Activated naive CD8-positive, alpha-beta T cell treated with anti-CD3 and anti-CD28 coated beads, Interleukin-2, amount 50 U/mL, for 16 hours (primary cell): Measurements from ENCODE around the gene CADPS2.

ENCODE experiments used
- DNase-seq: peaks from one replicate; pipeline ENCODE4 v3.0.0-alpha.2; 2020; ENCODE audit warnings: low read depth, low spot score

CADPS2 gene

DNA sequence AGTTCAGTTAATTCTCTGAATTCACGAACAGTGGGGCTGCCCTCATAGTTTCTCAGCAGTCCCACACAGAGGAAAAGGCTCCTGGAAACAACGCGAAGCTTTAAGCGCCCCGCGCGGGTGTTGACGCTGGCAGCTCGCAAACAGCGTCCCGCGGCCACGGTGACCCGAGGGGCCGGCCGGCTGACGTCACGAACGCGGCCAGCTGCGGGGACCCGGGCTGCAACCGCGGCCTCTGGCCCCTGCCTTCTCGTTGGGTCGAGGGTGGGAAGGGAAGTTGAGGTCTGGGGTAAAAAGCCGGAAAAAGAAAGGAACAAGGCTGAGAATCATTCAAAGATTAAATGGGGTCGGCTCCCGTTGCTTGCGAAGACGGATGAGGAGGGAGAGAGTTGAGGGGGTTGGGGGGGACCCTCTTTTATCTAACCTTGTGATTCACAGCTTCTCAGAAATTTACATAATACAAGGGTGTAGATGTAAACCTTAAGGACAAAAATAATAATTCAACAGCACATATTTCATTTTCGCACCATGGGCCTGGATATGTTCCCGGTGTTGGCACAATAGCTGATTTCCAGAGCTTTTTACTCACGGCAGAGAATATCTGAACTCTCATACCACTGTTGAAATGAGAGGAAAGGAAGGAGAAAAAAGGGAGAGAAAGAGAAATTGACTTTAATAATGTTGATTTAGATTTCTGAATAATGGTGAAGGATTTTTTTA is 574.4 kb downstream of the CADPS2 start:
- DNase-seq = no peak

DNA sequence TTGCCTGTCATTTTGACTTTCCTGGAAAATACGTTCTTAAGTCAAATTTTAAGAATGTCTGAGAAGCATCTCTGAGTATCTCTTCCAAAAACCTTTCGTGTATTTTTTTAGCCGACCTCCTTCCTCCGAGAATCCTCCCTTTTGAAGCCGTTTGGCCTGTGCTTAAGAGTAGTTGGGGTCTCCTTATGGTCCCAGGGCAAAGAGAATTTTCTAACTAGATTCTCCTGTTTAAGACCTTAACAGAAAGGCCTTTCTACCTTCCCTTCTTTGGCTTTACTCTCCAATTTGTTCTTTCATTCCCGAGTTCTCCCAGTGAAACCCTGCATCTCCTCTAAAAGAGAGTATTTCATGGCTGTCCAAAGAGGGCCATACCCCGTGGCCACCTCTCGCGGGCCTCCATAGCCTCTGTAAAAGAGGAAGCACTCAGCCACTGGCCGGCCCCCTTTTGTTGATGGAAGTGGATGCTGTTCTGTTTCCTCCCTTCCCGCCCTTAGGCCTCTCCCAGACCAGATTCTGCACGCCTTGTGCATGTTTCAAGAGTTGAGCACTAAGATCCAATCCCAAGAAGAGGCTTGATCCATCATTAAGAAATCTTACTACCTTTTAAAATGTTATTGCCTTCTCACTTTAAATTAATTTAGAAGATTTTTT is 575.1 kb downstream of the CADPS2 start:
- DNase-seq = no peak

DNA sequence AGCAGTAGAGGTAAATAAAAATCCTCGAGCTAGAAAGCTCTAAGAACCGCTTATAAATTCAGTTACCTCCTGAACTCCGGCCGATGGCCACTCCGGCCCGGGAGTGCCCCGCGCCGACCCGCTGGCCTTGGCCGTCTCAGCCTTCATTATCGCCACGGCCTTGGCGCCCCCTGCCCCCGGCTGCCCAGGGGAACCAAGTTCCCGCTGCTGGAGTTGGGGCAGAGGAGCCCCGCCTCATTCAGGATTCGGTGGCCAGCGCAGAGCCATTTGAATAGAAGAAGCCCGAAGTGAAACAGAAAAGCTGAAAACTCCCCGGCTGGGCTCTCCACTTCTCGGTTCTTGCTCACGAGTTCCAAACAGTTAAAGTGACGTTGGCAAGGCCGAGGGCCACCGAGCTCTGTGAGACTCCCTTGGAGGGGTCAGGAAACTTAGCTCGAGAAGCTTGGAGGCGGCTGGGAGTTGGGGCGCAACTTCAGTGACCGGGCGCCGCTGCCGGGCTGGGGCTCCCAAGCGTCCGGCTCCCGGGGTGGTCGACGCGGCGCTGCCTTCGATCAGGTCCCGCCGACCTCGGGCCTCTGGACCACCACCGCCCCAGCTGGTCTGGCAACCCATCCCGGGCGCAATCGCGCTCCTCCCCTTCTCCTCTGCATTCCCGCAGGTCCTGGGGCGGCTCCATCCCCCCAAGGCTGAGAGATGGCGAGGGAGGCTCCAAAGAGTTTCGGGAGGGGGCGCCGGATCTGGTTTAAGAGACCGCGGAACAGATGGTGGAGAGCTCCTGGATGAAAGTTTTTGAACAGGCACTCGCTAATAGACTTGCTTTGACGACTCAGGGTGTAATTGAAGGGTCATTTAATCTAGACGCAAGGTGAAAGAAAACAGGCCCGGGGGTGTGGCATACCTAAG is 575.9 kb downstream of the CADPS2 start:
- no peak for DNase-seq

DNA sequence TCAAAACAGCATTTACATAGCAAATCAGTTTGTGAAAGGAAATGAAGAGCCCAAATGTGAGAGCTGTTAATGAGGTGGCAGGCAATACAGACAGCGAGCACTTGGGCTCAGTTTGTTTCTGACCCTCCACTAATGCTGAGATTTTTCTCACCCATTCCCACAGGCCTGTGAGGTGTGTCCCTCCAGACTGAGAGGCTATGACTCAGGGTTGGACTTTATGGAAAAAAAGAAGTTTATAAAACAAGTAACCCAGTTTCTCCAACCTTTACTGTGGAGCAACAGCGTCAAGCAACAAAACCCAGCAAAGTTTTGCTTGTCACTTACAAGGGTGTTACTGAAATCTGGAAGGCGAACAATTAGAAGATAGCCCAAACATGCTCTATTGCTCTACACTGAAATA is 576.8 kb downstream of the CADPS2 start:
- DNase-seq = no peak

DNA sequence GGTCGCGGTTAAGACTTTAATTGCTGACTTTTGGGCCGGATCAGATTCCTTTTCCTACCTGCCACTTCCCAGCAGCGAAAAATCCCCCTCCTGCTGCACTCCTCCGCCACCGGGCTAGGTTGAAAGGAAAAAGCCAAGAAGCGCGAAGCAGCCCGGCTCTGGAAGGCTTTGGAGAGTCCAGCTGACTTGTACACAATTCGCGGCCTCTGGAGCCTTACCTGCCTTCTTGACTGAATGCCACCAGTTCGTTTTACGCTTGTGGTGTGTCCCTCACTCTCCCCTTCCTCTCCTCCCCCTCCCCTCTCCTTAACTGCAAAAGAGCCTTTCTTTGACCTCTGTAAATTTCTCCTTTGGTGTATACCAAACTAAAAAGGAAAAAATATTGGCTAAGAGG is 579.0 kb downstream of the CADPS2 start:
- DNase-seq = no peak

DNA sequence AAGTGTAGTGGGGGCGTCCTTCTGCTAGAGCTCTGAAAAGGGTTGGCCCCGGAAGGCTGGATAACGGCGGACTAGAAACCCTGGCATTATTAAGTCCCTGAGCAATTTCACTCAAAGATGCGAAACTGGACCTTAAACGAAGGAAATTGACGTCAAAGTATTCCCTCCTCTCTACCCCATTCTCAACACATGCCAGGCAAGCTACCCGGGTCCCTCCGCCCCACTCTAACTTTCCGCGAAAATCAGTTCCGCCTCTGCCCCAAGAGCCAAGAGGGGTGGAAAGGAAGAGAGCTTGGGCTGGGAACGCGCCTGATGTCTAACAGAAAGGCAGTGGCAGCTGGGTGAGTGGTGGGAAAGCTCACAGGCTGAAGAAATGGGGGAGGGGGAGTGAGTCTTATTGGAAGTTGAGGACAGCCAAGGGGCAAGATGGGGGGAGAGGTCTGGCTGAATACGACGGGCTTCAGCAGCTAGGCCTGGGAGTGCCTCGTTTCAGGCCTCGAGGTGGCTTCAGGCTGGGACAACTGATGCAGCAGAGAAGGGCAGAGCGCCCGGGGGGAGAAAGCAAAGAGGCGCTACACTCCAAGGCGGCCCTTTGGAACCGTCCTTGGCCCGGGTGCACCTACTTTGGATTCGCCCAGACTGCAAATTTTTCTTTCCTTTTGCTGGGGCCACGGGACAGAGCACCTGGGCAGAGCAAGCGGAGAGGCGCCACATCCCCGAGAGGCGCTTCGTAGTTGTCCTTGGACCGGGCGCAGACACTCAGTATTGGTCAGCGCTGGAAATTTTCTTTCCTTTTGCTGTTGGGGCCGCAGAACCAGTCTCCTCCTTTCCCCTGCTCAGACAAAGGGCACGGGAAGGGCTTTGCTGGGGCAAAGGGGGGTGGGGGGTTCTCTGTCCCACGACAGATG is 579.7 kb downstream of the CADPS2 start:
- DNase-seq = no peak

DNA sequence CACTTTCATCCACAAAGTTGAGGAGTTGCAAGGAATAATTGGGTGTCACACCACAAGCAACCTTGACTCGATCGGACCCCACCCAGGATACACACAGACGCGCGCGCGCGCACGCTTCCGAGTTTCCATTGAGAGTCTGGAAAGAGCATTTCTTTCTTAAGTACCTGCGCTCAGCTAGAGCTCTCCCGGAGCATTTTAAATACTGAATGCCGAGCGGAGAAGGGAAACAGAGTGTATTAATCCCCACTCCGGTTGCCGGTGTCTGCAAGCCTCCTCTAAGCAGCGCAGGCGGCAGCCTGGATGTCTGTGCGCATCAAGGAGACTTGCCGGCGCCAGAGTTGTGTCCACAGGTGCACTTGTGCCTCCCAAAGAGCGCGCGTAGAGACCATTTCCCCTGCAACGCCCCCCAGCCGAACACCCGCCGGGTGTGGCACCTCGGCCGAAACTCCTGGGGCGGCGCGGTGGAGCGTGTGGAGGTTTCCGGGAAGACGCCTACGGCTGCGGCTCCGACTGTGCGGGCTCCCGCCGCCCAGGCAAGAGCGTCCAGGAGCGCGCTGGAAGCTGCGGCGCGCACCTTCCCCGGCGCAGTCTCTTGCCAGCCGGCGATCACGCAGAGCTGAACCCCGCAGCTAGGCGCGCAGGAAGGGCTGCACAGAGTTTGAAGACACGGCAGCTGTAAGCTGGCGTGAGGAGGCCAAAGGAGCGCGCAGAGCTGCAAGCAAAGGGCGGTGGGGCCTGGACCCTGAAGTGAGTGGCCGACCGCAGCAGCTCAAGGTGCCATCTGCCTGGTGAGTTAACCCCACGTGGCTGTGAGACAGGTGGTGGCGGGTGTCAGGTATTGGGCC is 580.6 kb downstream of the CADPS2 start:
- DNase-seq = no peak

DNA sequence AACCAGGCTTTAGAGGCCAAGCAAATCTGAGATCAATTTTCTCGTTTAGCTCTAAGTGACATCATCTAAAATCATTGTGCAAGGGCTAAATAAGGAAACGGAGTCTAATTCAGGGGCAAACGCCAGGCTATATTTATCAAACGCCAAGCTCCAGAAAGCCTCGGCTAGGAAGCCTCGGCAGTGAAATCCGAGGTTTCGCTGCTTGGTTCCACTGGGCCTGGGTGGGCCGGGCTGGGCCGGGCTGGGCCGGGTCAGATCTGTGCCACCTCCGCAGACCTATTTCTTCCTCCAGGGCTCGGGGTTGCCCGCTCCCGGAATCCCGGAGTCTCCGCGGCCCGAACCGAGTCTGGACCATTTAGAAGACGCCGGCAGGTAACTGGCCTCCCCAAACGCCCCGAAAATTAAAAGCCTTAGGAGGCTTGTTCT is 581.3 kb downstream of the CADPS2 start:
- no peak for DNase-seq

DNA sequence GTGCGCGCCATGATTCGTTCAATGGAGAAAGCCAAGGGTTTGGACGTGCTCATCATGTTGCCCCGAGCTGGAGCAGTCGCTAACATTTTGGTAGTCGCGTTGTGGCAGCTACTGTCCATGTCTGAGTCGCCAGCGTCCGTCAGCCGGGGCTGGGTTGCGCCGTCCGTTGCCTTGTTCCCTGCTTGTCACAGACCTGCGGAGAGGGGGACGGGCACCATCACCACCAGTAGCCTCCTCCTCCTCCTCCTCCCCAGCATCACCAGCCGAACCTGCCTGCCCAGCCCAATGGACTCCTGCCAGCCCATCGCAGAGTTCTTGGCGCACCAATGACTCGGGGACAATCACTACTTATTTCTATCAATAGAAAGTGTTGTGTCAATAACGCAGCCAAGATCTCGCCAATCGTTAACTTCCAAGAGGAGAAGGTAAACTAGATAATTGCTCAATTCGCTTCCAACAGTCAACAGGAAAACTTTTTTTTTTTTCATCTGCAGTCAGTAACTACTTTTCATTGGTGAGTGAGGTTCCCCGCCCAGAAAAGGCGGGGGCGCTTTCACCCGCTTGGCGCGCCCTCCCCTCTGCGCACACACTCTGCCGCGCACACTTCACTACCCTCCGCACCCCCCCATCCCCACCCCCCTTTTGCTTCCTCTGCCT is 581.8 kb downstream of the CADPS2 start, which contains the start of gene FEZF1:
TSS of gene FEZF1 (minus strand) at position 432 of the 657 bp plus-strand sequence. CDS start at position 119, 313 bp downstream.
- DNase-seq = no peak

DNA sequence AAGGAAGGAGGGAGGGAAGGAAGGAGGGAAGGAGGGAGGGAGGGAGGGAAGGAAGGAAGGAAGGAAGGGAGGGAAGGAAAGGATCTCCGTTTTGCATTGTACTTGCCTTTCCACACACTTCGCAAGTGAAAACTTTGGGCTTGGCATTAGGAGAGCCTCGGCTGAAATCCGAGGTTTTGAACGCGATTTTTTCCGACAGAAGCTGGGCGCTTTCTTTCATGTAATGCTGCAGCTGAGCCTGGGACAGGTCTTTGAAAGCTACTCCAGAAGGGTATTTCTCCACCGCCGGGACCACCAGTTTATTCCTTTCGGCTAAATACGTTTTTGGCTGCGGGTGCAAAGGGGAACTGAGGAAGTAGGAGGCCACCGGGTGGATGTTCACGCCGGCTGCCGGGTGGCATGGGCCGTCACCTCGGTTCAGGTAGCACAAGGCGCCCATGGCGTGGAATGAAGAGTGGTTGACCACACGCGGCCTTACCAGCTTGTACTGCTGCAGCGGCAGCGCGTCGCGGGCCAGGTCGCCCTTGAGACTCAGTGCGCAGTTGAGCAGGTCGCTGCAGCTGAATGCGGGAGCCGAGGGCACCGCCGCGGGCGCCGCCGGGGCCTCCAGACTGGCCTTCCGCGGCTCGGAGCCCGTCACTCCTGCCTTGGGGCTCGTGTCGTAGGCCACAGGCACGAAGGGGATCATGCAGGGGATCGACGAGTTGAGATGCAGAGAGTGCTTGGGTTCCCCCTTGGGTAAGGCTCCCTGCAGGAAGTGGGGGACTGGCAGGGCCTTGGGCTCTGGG is 582.5 kb downstream of the CADPS2 start:
- DNase-seq = no peak

DNA sequence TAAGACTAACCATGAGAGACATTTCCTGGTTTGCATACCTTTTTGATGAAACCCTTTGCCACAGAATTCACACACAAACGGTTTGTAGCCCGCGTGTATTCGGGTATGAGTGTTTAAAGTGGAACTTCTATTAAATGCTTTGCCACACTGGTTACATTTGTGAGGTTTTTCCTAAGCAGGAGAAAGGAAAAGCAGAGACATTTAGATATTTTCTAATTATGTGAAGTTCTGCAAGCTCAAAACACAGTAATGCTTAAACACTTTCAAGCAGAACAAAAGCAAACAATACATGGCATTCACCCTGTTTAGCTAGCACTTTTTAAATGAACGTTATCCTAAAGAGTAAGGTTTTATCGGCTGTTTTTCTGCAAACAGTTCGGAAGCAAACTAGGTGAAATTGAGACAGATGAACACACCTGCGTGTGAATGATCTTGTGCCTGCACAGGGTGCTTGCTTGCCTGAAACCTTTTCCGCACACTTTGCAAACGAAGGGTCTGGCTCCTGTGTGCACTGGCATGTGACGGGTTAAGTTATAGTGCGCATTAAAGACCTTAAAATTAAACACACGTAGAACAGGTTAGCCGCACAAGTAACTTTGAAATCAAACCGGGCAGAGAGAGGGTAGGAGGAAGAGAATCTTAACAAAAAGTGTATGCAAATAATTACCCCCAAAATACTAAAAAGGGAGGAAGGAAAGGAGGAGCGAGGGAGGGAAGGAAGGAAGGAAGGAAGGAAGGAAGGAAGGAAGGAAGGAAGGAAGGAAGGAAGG is 583.3 kb downstream of the CADPS2 start:
- no peak for DNase-seq

DNA sequence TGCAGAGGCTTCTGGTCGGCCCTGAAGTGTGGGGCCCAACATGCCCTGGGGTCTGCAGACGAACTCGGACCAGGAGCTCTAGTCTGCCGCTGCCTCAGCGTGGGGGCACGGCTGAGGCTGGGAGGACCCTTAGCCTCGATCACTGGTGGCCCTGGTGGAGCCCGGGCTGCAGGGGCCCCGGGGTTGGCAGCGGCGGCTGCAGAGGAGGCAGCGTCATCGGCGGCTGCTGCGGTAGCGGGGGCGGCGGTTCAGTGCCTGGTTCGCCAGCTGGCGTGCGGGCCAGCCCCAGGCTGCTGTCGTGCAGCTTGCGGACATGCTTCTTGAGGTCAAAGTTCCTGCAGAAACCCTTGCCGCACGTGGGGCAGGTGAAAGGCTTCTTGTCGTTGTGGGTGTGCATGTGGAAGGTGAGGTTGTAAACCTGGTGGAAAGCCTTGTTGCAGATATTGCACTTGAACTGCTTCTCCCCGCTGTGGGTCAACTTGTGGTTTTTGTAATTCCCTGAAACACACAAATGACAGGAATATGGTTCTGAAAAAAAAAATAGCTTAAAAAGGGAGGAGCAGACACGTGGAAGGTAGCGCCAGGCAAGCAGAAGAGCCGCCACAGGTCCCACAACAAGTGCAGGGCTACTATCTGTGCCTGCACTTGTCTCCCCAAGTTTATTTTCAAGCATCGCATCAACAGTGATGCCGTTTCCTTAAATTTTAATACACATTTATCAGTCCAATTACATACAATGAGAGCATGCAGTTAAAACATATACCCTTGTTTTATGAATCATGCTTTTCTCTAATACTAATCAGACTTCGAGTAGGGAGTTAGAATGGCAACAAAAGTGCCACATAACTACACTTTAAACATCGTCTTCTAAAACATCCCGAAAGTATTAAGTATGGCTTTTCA is 584.2 kb downstream of the CADPS2 start:
- no peak for DNase-seq

DNA sequence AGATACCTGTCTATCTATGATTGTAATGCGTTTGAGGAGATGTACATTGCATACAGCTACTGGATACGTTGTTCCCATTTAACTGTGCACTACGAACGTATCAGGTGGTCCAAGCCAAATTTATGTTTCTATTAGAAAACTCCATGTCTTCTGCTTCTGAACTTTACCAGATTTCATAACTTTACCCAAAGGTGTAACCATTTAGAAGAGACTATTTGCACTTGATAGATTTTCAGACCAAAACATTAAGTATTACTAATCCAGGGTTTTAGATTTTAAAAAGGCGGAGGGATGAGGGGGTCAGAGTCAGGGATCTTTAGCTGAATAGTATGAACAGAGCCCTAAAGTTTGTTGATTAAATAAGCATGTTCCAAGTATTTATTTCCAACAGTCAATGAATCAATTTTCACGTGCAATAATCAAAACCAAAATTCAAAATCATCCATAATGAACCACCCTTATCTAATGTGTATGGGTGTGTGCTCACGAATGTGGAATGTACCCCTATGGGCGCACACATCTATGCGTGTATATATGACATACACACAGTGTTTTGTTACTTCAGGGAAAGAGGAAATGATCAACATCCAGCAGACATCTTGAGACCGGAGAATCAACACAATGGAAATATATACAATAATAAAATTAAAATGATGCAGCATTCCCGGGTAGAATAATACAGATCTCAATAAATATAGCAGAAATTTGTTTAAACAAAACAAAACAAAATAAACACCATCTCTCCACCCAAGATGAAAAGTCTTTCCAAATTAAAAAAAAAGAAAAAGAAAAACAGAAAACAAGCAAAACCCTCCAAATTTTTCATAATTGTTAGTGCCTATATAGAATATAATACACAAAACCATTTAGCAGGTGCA is 585.1 kb downstream of the CADPS2 start:
- no peak for DNase-seq

DNA sequence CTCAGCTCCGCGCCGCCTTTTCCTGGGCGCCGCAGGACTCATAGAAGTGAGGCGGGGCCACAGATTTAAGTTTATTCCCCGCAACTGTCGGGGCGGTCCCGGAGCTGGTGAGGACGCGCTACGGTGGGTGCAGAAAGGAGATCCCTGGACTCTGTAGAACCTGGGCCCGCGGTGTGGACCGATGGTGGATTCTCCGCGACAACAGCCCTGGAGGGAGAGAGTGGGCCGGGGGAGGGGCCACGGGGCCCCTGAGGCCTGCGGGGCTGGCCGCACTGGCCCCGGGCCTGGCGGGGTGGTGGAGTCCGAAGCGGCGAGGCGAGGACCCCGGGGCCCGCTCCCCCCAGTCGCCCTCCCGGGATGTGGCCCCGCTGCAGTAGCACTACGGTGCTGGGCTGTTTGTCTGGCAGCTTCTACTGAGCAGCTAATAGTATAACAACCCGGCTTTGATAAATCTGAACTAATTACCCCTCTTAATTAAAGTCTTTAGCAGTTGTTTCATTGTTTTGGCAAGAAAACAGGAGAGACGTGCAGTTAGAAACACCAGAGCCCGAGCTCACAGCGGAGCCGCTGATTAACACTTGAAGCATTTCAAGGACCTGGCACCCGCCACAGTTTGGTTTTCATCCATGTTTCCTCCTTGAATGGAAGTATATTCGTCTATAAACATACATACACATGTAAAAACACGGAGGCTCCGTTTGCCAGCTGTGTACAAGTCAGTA is 585.9 kb downstream of the CADPS2 start:
- no peak for DNase-seq

DNA sequence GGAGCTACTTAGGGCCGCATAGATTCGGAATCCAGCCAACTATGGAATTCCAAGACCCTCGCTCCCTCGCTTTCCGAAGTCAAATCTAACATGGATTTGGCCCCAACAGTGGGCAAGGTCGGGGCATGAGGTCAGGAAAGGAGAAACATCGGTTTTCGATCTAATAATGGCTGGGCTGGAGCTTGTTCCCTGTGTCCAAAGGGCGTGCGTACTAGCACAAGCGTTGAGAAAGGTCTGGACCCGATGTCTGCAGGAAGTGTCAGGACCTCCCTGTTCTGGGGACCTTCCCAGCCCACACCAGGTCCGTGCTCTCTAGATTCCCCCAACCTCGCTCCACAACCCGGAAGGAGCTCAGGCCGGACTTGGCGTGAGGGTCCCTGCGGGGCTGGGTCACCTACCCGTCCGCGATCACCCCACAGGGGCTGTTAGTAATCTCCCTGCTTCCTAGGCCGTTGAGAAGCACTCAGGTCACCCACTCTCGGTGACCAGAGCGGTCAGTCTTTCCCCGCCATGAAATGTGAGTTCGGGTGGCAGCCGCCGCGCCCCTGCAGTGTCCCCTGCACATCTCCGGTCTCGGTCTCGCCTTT is 586.5 kb downstream of the CADPS2 start:
- no peak for DNase-seq
